GM23338 (cell line): ENCODE data around the gene STPG2.

Experiments used
- CREB1 ChIP-seq: fragments of 250-450 bp; sonication (Bioruptor Pico); IDR thresholded peaks from 2 replicates; pipeline ENCODE4 v1.5.0; 2020; ENCODE audit warnings: low read depth, mild to moderate bottlenecking, moderate library complexity
- EZH2 ChIP-seq: fragments of 200-600 bp; sonication (generic); IDR thresholded peaks from one replicate; pipeline ENCODE4 v1.8.0; 2017; ENCODE audit warnings: antibody characterized with exemption, mild to moderate bottlenecking, low read depth; ENCODE audit not compliant: unreplicated experiment
- EZH2phosphoT487 ChIP-seq: fragments of 200-600 bp; sonication (generic); IDR thresholded peaks from one replicate; pipeline ENCODE4 v1.8.1; 2018; ENCODE audit warnings: antibody characterized with exemption; ENCODE audit not compliant: unreplicated experiment
- NANOG ChIP-seq: IDR thresholded peaks from 2 replicates; pipeline ENCODE4 v1.6.1; 2016; ENCODE audit warnings: antibody characterized with exemption, borderline replicate concordance
- POLR2AphosphoS5 ChIP-seq: IDR thresholded peaks from 2 replicates; pipeline ENCODE4 v1.6.1; 2016; ENCODE audit warnings: antibody characterized with exemption, low read depth
- STAT1 ChIP-seq: IDR thresholded peaks from one replicate; pipeline ENCODE4 v1.6.1; 2016; ENCODE audit warnings: antibody characterized with exemption; ENCODE audit not compliant: unreplicated experiment
- ZNF114 ChIP-seq: fragments of 250-450 bp; sonication (Bioruptor Pico); IDR thresholded peaks from 2 replicates; pipeline ENCODE4 v1.5.0; 2020; ENCODE audit warnings: mild to moderate bottlenecking, moderate library complexity
- TF ChIP-seq, protein P1 (sequence below), 2 experiments: fragments of 200-600 bp in 1 of 2; sonication (generic) in 1 of 2; conservative IDR thresholded peaks; 2 replicates each; pipeline versions ENCODE4 v1.5.1 to v1.6.1; 2016 to 2017; ENCODE audit warnings: antibody characterized with exemption in 2 of 2, low read depth in 2 of 2, mild to moderate bottlenecking in 2 of 2, moderate library complexity in 1 of 2
- TF ChIP-seq, protein P2 (sequence below): IDR thresholded peaks from one replicate; pipeline ENCODE4 v1.6.1; 2018; ENCODE audit warnings: antibody characterized with exemption; ENCODE audit not compliant: unreplicated experiment

DNA sequence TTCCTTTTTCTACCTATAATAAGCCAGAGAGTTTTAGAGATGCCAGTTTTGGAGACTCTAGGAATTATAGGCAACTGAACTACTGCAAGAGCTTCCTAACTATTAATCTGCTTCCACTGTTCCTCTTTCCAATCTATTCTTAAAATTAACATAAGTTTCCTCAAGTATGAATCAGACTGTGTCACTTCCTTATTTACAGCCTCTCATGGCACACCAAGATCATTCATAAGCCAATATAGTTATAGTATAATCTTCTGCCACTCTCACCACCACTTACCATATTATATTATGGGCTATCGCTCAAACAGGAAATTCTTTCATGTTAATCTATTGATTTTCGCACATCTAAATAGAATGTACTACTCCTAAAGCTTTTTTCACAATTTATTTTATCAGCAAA, 383.5 kb downstream of the STPG2 start:
- TF ChIP-seq EZH2phosphoT487 (no peak), POLR2AphosphoS5 (no peak), ZNF114 (CRISPR knock-in tag) (no peak), CREB1 (CRISPR knock-in tag) (no peak), EZH2 (no peak), STAT1 (no peak), NANOG (no peak)
- TF ChIP-seq, protein P1, sequence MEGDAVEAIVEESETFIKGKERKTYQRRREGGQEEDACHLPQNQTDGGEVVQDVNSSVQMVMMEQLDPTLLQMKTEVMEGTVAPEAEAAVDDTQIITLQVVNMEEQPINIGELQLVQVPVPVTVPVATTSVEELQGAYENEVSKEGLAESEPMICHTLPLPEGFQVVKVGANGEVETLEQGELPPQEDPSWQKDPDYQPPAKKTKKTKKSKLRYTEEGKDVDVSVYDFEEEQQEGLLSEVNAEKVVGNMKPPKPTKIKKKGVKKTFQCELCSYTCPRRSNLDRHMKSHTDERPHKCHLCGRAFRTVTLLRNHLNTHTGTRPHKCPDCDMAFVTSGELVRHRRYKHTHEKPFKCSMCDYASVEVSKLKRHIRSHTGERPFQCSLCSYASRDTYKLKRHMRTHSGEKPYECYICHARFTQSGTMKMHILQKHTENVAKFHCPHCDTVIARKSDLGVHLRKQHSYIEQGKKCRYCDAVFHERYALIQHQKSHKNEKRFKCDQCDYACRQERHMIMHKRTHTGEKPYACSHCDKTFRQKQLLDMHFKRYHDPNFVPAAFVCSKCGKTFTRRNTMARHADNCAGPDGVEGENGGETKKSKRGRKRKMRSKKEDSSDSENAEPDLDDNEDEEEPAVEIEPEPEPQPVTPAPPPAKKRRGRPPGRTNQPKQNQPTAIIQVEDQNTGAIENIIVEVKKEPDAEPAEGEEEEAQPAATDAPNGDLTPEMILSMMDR (conservative IDR thresholded peaks at IDR 0.05; ENCODE audit: low read depth in 2 of 2): no peak
- TF ChIP-seq, protein P2, sequence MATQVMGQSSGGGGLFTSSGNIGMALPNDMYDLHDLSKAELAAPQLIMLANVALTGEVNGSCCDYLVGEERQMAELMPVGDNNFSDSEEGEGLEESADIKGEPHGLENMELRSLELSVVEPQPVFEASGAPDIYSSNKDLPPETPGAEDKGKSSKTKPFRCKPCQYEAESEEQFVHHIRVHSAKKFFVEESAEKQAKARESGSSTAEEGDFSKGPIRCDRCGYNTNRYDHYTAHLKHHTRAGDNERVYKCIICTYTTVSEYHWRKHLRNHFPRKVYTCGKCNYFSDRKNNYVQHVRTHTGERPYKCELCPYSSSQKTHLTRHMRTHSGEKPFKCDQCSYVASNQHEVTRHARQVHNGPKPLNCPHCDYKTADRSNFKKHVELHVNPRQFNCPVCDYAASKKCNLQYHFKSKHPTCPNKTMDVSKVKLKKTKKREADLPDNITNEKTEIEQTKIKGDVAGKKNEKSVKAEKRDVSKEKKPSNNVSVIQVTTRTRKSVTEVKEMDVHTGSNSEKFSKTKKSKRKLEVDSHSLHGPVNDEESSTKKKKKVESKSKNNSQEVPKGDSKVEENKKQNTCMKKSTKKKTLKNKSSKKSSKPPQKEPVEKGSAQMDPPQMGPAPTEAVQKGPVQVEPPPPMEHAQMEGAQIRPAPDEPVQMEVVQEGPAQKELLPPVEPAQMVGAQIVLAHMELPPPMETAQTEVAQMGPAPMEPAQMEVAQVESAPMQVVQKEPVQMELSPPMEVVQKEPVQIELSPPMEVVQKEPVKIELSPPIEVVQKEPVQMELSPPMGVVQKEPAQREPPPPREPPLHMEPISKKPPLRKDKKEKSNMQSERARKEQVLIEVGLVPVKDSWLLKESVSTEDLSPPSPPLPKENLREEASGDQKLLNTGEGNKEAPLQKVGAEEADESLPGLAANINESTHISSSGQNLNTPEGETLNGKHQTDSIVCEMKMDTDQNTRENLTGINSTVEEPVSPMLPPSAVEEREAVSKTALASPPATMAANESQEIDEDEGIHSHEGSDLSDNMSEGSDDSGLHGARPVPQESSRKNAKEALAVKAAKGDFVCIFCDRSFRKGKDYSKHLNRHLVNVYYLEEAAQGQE: no peak
